Kidney (tissue), 14 donors: ENCODE results near the gene MUS81. TPM values are rescaled to one million over a fixed set of nuclear protein-coding genes. Genes with fewer than 3 reads are reported as not detected.

ENCODE experiments used
- DNase-seq, 5 donors: peaks; one replicate each; pipeline ENCODE4 v3.0.0-alpha.2; 2013 to 2020
- FAIRE-seq: peaks from 2 replicates; lab custom pipeline; 2012; peaks lifted over from hg19 to GRCh38; lab: Jason Lieb, UNC
- H3K27ac ChIP-seq, 2 donors: one replicate each; pipeline ENCODE4 v1.7.0; 2013; ENCODE audit warnings: low read depth in 2 of 2, low read length in 2 of 2, inconsistent platforms in 1 of 2
- H3K27me3 ChIP-seq: one replicate; pipeline ENCODE4 v1.7.1; 2013; ENCODE audit warnings: low read length, inconsistent platforms; ENCODE audit not compliant: control insufficient read depth, insufficient read depth
- H3K36me3 ChIP-seq, 3 donors: one replicate each; pipeline versions ENCODE4 v1.7.0 to v1.7.1; 2013; ENCODE audit warnings: low read length in 3 of 3, control low read depth in 1 of 3, inconsistent platforms in 1 of 3; ENCODE audit not compliant: insufficient read depth in 3 of 3, control insufficient read depth in 2 of 3
- H3K4me1 ChIP-seq, 3 donors: one replicate each; pipeline versions ENCODE4 v1.7.0 to v1.7.1; 2013; ENCODE audit warnings: low read length in 3 of 3, inconsistent platforms in 1 of 3, low read depth in 1 of 3; ENCODE audit not compliant: control insufficient read depth in 2 of 3, insufficient read depth in 2 of 3
- H3K4me3 ChIP-seq, 3 donors: one replicate each; pipeline versions ENCODE4 v1.7.0 to v1.8.1; 2013; ENCODE audit warnings: low read length in 3 of 3, control low read depth in 1 of 3, inconsistent platforms in 1 of 3
- H3K9ac ChIP-seq, 3 donors: one replicate each; pipeline versions ENCODE4 v1.7.0 to v1.7.1; 2013; ENCODE audit warnings: low read length in 3 of 3, control low read depth in 1 of 3, inconsistent platforms in 1 of 3
- H3K9me3 ChIP-seq, 3 donors: one replicate each; pipeline versions ENCODE4 v1.7.0 to v1.7.1; 2013; ENCODE audit warnings: low read length in 3 of 3, control low read depth in 1 of 3, inconsistent platforms in 1 of 3; ENCODE audit not compliant: control insufficient read depth in 2 of 3, insufficient read depth in 1 of 3
- intact Hi-C: fragments of 100-400 bp; cut with DNase I; formaldehyde crosslinking; loops from one replicate; pipeline ENCODE4 v1.11.1; 2022
- polyA plus RNA-seq: library from polyadenylated mRNA; stranded (reverse); fragments of 350-450 nt; fragmentation: Illumina TruSeq; extraction: RNeasy Lipid Tissue Mini Kit (QIAGEN cat#74804); gene quantifications from one replicate; pipeline ENCODE4 v1.2.3, GENCODE V29; 2014; ENCODE audit warnings: low read depth, low replicate concordance; ENCODE audit not compliant: insufficient read depth
- total RNA-seq: library from RNA; stranded (reverse); fragmentation: NEBNext Ultra II Directional; extraction: Animal tissue kit (Norgen Biotek cat#: 25700); gene quantifications from one replicate; pipeline ENCODE4 v1.2.1, GENCODE V29; 2021
- TF ChIP-seq, protein P1 (sequence below): IDR thresholded peaks from 3 replicates; pipeline ENCODE4 v1.5.1; 2012; ENCODE audit warnings: mild to moderate bottlenecking, moderate library complexity, borderline replicate concordance; ENCODE audit not compliant: insufficient read depth; ENCODE audit errors: extremely low read depth
- donor health status: control.
- donor health status: control.
- donor health status: control.
- donor health status: control.
- donor health status: control.
- donor health status: DM: yes; HTN: yes; CAD: no.
- donor health status: Normal renal cell carcinoma (clear cell type).

Gene MUS81
- total and polyA plus RNA-seq, 2 donors from 2014 or later = 31.2 to 54.9 TPM

DNA sequence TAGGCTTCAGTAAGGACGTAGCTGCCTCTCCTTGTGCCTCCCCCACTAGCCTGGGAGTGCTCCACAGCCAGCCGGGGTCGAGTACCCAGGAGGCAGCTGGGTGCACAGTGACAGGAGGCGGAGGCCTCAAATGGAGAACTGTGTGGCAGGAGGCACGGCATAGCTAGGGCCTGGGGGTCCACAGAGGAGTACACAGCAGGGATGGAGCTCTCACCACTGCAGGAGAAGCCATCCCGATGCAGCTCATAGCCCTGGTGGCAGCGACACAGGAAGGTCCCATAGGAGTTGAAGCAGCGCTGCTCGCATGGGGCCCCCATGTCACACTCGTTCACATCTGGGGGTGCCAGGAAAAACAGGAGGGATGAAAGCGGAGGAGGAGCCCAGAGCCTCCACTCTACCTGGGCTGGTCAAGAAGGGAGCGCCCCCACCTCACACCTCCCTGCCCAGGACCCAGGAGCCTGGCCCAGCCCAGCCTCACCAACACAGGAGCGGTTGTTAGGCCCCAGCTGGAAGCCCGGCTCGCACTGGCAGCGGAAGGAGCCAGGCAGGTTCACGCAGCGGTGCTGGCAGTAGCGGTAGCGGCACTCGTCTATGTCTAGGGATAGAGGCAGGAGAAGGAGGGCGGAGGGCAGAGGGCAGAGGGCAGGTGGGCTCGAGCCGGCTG, 9.5 kb downstream of the MUS81 start:
- Histone ChIP-seq H3K9me3 (no peaks in the 10 kb centered on the region), H3K9ac (no peak overlapping the region), H3K27ac (no peak overlapping the region), H3K4me3 (no peak overlapping the region), H3K27me3 (no peaks in the 10 kb centered on the region), H3K36me3 (peaks cover 0 to 24% (median 7%) of the 10 kb centered on the region in 3 donors), H3K4me1 (peaks cover 0 to 16% (median 3%) of the 10 kb centered on the region in 3 donors)
- DNase-seq (peak in 1 of 5 donors; percentile 52), FAIRE-seq (no peak)
- TF ChIP-seq, protein P1, sequence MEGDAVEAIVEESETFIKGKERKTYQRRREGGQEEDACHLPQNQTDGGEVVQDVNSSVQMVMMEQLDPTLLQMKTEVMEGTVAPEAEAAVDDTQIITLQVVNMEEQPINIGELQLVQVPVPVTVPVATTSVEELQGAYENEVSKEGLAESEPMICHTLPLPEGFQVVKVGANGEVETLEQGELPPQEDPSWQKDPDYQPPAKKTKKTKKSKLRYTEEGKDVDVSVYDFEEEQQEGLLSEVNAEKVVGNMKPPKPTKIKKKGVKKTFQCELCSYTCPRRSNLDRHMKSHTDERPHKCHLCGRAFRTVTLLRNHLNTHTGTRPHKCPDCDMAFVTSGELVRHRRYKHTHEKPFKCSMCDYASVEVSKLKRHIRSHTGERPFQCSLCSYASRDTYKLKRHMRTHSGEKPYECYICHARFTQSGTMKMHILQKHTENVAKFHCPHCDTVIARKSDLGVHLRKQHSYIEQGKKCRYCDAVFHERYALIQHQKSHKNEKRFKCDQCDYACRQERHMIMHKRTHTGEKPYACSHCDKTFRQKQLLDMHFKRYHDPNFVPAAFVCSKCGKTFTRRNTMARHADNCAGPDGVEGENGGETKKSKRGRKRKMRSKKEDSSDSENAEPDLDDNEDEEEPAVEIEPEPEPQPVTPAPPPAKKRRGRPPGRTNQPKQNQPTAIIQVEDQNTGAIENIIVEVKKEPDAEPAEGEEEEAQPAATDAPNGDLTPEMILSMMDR = no peak
- intact Hi-C loops = no loop called here

DNA sequence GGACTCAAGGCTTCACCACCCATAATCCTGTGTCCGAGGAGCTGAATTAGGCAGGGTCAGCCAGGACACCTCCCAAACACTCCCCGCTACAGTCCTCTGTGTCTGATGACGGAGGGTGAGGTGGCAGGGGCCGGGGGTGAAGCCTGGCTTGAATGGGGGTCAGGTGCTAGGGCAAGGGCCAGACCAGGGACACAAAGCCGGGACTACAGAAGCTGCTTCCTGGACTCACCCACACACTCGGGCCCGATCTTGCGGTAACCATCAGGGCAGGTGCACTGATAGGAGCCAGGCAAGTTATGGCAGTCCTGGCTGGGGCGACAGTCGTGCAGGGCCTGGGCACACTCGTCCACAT, 10.1 kb downstream of the MUS81 start:
- intact Hi-C loops = no loop called here
- no peak overlapping the region for H3K27ac ChIP-seq
- TF ChIP-seq, protein P1 = no peak
- H3K27me3 ChIP-seq = no peaks in the 10 kb centered on the region
- DNase-seq (peak in 1 of 5 donors; percentile 73), FAIRE-seq (no peak)
- peaks cover 0 to 16% (median 3%) of the 10 kb centered on the region in 3 donors for H3K4me1 ChIP-seq
- peaks cover 0 to 19% (median 5%) of the 10 kb centered on the region in 3 donors for H3K36me3 ChIP-seq
- H3K9me3 ChIP-seq = no peaks in the 10 kb centered on the region
- peak overlapping the region in 1 of 3 donors; percentile 1 for H3K9ac ChIP-seq
- H3K4me3 ChIP-seq = peak overlapping the region in 1 of 3 donors; percentile 20

DNA sequence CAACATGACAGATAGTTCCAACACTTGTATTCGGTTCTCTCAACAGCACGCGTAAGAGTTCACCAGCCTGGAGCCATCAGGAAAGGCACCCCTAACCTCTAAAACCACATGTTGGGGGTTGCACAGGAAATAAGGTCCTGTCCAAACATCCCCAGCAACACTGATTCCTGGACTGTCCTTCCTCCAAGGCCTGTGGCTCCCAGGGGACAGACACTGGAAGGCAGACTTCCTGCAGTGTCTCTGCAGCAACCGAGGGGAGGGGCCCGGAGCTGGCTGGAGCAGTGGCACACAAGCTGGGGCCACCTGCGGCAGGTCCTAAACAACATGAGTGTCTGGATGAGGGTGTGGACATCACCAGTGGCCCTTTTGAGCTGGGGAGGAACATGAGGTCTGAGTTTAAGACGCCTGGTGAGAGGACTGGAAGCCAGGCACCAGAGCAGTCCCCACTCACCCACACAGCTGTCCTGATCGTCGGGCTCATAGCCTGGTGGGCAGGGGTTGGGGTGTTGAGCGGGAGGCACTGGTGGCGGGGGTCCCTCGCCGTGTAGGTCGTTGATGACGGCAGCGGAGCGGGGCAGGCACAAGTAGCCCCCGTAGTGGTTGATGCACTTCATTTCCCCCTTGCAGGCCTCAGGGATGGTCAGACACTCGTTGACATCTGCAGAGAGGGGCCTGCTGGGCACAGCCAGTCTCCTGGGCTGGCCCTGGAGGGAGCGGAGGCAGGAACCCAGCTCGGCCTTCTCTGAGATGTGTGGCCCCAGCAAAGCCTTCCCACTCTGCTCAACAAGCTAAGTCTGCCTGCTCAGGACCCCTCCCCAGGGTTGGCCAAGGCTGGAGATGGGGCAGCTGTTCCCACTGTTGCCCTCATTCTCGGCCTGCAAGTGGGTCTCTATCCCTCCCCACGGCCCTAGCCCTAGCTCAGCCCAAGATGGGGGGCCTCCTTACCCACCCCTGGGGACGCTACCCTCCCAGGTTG, 10.8 kb downstream of the MUS81 start:
- peak in 2 of 5 donors; percentile 29 to 90 for DNase-seq
- H3K27me3 ChIP-seq = no peaks in the 10 kb centered on the region
- TF ChIP-seq, protein P1 = no peak
- H3K4me3 ChIP-seq = peak overlapping the region in 1 of 3 donors; percentile 20
- peaks cover 0 to 16% (median 3%) of the 10 kb centered on the region in 3 donors for H3K4me1 ChIP-seq
- peak overlapping the region in 1 of 2 donors; percentile 32 for H3K27ac ChIP-seq
- intact Hi-C loops = no loop called here
- peak overlapping the region in 1 of 3 donors; percentile 73 for H3K9ac ChIP-seq
- peaks cover 0 to 15% (median 2%) of the 10 kb centered on the region in 3 donors for H3K36me3 ChIP-seq
- no peaks in the 10 kb centered on the region for H3K9me3 ChIP-seq
- no peak for FAIRE-seq
